GM03348 (cell line): Measurements from ENCODE around the gene ARHGAP26.
"Not testable (repeated sequence)": the region's sequence is repeated elsewhere in the genome, so short reads cannot be mapped to it uniquely, and the experiment has no call there.

Experiments used
- DNase-seq: peaks from one replicate; pipeline ENCODE4 v3.0.0; 2012; ENCODE audit warnings: low spot score

ARHGAP26 gene

DNA sequence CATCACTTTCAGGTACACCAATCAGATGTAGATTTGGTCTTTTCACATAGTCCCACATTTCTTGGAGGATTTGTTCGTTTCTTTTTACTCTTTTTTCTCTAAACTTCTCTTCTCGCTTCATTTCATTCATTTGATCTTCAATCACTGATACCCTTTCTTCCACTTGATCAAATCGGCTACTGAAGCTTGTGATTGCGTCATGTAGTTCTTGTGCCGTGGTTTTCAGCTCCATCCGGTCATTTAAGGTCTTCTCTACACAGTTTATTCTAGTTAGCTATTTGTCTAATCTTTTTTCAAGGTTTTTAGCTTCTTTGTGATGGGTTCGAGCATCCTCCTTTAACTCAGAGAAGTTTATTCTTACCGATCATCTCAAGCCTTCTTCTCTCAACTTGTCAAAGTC is 219.9 kb downstream of the ARHGAP26 start:
- DNase-seq = not testable (repeated sequence)

DNA sequence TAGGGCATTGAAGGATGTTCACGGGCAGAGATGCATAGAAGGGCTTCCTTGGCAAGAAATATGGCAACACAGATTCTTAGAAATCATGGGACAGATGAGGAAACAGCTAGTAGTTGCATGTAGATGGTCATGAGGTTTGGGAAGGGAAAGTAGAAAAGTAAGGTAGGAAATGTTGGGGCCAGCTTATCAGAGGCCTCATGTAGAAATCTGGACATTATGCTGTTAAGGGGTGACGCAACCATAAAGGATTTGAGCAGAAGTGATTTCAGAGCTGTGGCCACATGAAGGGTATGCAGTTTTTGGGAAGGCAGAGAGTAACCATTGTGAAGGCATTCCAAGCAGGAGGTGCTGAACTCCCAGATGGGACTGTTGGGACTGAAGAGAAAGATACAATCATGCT is 224.0 kb downstream of the ARHGAP26 start:
- no peak for DNase-seq

DNA sequence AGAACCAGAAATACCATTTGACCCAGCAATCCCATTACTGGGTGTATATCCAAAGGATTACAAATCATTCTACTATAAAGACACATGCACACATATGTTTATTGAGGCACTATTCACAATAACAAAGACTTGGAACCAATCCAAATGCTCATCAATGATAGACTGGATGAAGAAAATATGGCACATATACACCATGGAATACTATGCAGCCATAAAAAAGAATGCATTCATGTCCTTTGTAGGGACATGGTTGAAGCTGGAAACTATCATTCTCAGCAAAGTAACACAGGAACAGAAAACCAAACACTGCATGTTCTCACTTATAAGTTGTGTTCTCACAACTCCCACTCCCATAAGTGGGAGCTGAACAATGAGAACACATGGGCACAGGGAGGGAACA is 225.4 kb downstream of the ARHGAP26 start:
- not testable (repeated sequence) for DNase-seq

DNA sequence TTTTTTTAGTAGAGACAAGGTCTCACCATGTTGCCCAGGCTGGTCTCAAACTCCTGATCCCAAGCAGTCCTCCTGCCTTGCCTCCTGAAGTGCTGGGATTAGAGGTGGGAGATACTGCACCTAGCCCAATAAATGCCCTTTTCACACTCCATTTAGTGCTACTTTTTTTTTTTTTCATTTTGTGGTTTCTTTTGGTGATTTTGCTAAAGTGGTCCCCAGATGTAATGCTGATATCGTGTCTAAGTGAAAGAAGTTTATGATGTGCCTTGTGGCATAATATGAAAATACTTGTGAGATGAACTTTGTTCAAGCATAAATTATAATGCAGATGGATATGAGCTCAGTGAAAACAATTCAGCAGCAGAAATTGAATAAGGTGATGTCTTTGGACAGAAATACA is 227.4 kb downstream of the ARHGAP26 start:
- DNase-seq = no peak

DNA sequence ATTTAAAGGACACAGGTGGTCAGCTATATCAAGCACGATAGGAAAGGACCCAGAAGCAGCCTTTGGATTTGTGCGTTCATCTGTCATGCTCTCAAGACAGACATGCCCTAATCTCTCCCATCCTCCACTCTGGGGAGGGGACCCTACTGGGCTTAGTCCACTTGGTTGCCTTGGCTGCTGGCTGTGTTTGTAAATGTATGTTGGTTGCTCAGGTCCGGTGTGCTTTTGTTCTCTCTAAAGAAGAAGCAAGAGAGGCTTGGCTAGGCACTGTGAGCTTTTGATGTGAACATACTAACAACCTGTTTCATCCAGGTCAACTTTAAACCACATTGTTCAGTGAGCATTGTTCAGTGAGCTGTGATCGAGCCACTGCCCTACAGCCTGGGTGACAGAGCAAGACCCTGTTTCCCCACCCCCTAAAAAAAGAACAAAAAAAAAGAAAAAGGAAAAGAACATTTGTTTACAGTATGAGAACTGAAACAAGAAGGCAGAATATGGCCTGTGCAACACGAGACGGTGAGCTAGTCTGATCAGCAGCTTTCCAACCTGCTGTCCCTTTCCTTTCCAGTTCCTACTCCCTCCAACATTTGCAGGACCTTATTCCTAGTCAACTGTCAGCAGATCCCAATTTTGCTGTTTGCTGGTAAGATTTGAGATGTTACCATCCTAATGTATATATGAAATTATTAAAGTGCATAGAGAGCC is 228.3 kb downstream of the ARHGAP26 start:
- no peak for DNase-seq

DNA sequence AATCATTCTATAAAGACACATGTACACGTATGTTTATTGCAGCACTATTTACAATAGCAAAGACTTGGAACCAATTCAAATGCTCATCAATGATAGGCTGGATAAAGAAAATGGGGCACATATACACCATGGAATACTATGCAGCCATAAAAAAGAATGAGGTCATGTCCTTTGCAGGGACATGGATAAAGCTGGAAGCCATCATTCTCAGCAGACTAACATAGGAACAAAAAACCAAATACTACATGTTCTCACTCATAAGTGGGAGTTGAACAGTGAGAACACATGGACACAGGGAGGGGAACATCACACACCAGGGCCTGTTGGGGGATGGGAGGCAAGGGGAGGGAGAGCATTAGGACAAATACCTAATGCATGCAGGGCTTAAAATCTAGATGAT is 230.4 kb downstream of the ARHGAP26 start:
- not testable (repeated sequence) for DNase-seq

DNA sequence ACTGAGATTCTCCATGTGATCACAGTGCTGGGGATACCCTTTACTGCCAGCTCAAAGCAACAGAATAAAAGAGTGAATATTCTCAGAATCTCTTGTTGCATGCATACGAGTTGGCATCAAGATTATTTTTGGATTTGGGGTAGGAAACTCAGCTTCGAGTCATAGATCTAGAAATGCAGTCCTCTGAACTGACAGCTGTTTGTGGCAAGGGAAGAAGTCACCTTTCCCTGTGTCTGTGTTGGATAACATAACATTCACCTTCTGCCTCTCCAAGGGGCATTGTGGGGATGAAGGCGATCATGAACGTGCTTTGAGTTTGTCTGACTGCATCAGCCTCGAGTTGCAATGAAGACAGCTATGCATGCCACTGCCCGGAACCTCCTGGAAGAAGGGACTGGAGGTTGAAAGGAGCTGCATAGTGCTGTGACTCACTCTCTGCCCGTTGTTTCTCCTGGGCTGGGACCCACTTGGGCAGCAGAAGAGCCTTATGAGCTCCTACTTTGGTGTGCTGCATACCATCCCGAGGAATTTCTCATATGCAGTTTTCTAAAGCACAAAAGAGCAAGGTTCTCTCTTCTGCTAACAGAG is 231.7 kb downstream of the ARHGAP26 start:
- DNase-seq = peak; percentile 58

DNA sequence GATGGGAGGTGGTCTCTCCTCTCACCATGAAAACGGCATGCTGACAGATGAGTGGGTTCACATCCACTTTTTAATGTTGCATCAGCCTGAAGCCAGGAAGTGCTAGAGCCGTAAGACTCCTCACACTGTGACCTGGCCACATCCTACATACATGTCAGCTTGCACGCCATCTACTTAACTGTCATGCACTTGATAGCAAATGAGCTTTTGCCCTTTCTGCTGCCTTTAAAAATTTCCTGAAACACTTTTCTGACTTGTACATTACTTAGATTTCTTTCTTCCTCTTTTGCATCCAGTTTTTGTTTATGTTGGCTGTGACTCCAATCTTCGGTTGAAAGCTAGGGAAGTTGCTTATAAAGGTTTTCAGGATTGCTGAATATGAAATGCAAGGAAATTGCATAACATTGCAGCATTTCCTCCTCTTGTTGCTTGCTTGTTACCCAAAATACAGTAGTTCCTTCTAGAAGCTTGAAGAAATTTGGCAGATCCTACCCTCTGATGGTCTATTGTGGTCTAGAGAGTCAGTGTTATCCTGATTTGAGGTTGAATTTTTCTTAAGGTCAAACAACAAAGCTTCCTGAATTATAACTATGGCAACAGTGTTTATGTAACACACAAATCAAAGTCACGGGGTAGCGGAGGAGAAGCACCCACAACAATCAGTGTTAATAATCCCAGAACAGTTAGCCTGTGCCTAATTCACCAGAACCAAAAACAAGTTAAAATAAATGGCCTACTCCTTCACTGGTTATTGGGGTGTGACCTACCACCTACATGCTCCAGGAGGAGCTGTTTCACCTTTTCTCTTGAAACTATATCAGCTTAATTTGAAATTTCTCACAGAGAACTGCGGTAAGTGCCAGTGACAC is 232.5 kb downstream of the ARHGAP26 start:
- peak; percentile 73 for DNase-seq

DNA sequence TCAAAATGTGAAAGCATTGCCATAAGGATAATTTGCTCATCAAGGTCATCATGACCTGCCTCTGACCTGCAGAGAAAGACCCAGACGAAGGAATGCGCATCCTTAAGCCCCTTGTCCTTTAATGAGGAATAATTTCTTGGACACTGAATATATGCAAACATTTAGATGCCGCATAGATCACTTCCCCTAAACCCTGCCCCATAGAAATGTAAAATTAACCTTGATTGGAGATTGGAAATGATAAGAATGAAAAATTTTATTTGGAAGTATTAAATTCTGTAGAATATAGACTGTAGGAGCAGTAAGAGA is 233.1 kb downstream of the ARHGAP26 start:
- no peak for DNase-seq

DNA sequence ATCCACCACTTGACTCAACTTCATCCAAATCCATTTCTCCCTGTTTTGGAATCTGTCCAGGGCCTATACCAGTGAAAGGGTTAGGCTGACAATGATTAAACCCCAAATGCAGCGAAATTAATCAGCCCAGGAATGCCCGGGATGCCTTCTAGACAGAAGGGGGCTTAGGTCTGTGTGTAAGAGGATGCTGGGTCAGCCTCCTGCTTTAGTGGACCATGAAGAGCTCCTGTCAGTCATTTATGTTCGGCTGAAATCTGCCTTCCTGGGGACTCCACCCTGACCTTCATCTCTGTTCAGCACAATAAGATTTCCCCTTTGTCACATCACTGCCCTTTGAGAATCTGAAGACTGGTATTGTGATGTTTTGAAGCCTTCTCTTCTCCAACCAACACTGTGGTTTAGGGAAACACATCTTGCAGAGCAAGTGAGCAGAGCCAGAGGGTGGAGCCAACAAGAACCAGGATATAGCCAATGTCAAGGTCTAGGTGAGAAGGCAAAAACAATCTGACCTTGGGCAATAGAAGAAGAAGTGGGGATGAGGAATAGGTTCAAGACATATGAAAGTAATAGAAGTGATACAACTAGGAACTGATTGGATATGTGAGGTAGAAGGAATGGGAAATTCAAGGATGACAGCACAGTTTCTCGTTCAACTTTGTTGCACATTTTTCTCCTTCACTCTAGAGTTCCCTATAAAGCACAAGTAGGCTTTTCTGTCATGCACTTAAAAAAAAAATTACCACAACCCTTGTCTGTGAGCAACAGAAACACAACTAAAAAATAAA is 234.4 kb downstream of the ARHGAP26 start:
- DNase-seq = no peak

DNA sequence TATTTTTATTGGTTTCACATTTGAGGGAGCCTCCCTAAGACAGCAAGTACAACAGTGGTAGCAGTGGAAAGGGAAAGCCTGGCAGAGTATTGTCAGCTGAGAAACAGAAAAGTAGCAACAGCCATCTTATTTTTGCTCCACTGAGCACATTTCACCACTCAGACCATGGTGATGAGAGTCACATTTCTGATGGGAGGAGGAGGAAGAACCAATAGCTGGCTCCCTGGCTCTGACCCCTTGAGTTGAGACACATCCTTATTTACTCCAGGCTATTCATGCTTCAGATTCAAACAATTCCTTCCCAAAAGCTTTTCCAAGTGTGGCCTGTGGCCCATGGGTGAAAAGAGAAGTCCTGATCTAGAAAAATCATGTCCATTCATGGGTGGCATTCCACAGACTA is 236.3 kb downstream of the ARHGAP26 start:
- DNase-seq = no peak

DNA sequence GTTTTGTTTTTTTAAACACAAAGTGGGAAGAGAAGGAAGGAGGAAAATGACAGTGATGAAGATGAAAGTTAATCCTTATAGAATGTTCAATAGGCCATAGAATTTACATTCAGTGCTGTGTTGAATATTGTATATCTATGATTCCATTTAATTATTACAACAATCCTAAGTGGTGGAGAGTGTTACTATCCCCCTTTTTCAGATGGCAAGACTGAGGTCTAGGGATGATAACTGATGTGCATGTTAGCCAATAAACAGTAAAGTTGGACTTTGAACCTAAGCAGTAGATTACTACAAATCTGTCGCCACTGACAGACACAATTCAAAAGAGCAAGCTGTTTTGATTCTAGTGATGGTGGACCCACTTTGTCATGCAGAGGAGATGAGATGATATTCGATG is 237.9 kb downstream of the ARHGAP26 start:
- no peak for DNase-seq

DNA sequence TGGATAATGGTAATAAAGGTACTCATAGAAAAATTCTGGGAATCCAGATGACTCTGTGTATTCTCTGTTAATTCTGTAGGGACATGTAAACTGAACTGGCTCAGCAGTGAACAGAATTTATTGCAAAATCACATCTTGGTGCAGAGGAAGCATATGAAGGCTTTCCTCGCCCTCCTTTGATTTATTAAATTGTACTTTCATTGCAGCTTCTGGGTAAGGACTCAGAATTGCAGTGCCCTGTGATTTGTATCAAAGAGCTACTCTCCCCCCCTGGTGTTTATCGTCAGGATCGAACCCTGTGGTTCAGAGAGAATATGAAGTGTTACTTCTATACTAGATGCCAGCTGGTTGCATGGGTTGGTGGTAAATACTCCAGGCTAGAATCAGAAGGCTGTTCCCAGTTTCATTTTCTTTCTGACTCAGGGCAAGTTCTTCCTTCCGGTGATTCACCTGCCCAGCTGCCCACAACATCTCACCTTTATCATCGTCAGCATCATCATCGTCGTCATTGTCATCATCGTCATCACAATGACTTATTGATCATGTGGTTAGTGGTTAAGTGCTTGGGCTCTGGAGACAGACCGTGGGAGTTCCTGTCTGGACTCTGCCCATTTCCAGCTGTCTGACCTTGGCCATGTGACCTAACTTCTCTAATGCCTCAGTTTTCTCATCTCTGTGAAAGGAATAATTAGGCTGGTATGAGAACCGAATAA is 238.8 kb downstream of the ARHGAP26 start:
- peak; percentile 57 for DNase-seq

DNA sequence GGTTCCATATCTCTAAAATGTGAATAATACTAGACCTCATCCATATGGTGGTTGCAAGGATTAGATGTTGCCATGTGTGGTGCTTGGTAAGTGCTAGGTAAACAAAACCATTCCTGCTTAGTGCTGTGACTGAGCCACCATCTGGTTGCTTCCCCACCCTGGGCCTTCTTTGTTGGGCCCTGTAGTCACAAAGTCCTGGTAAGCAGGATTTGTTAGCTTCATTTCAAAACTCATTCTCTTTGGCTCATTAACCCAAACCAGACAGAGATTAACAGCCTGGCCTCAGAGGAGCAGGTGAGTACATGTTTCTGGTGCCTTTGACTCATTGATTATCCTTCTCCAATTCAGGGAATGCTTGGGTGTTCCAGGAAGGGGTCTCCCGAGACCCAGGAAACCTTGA is 240.2 kb downstream of the ARHGAP26 start:
- DNase-seq = no peak

DNA sequence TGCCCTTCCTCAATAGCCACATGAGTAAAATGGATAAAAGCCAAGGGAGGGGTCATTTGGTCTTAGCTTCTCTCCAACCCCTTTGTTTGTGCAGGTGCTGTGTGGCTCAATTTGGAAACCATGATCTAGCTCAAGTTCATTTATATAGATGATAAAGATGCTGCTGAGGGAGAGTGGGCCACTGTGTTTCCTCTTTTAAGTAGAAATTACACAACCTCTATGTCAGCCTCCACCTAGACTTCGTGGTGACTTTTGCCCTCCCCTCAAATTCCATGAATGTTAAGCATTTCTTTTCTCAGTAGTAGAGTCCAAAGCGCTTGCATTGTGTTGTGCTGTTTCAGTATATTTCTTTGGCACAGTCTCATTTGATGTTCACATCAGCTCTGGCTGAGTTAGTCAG is 241.4 kb downstream of the ARHGAP26 start:
- peak; percentile 9 for DNase-seq

DNA sequence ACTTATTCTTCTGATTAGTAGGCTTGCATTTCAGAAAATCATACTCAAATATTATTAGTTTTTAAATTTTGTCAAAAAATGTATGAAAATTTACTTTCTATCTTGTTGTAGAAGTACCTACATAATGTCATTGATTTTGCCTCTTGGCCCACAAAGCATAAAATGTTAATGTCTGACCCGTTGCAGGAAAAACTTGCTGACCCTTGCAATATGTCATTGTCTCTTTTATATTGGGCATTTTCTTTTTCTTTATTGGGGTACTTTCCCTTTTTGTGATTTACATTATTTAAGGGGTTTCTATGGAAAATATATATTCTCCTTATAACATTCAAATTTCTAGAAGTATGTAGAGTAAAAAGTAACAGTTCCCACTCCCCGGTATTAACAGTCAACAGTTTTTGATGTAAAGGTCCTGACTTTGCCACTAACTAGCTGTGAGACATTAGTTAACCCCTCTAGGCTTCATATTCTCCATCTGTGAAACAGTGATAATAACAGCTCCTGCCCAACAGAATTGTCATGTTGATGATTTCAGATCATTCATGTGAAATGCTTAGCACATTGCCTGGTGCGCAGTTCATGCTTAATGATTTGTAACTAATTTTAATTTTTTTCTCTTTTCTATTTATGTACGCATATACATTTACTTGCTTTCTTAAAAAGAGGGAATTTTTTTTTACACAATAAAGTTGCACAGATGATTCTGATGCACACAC is 243.2 kb downstream of the ARHGAP26 start:
- DNase-seq = no peak

DNA sequence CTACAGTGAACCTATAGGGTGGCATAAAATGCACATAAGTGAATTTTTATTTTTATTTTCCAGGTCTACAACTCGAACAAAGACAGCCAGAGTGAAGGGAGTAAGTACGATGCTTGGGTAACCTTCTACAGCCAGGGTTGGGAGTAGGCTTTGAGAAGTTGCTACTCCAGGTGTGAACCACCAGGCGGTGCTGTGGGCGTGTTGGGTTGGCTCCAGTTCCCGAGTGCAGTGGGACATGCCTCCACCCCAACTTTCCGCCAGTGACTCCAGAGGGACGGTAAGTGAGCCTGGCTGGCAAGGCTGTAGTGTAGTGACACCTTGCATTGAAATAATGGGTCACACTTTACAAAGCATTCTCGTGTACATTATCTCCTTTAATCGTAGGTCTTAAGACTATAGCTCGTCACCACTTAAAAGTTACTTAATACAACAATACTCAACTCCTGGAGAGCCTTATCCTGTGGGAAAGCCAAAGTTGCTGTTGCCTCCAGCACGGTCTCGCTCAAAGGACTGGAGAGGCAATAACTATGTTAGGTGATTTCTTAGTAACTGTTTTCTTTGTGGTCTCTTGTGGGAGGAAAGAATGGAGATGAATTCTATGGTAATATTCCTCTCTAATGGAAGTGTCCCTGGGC is 244.0 kb downstream of the ARHGAP26 start:
- no peak for DNase-seq

DNA sequence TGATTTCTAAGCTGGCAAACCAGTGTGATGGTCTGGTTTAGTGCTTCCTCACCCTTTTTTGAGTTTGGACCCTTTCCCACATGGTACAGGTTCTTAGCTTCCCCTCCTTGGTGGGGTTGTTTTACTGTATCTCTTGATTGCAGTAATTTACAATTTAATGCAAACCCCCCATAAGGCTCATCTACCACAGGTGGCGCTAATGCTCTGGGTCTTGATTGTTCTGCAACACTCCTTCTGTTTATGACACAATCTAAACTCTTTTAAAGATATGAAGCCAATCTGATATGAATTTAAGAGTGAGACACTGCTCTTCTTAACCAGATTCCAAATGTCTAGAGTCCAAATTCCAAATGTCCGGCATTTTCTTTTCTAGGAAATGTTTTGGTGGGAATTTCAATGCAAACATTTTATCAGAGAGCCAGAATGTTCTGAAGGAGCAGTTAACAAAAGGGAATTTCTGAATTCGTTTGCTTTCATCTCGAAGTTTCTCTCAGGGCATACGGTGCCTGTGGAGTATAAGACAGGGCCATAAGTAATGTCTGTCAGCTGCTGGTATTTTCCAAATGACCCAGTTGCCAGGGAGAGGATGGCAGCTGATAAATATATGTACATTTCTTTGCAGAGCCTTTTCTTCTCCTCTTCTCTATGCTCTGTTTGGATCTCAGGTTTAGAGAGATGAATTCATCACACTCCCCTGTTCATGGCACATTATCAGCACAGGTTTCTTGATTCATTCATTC is 246.8 kb downstream of the ARHGAP26 start:
- DNase-seq = peak; percentile 31

DNA sequence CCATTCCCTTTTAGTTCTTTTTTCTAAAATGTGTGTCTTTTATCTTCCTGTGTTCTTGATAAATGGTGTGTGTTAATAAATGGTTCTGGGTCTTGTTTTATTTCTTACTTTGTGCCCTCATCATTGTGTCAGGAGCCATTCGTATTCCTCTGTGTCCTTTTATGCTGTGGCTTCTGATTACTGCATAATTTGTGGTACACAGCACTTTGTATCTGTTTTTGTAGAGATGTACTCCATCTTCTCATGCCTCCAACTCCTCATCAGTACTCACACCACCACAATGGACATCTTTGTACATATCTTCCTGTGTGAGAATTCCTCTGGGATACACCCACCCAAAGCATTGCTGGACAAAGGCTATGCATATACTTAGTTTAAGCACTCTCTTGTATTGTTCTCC is 247.4 kb downstream of the ARHGAP26 start:
- no peak for DNase-seq

DNA sequence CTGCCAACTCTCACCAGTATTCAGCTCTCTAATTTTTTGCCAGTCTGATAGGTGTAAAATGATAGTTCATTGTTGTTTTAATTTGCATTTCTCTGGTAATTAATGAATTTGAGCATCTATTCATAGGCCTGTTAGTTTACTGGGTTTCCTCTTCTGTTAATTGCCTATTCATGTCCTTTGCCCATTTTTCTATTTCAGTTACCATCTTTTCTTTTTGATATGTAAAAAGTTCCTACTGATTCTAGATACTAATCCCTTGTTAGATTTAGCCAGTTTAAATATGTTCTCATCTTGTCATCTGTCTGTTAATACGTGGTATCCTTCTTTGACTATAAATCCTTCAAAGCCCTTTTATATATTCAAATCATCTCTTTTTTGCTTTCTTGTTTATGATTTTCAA is 247.8 kb downstream of the ARHGAP26 start:
- DNase-seq = no peak
